Esophagus muscularis mucosa (tissue), 4 donors: ENCODE results near the gene RABL3.

Experiments
- EP300 ChIP-seq: sonication (generic); formaldehyde crosslinking; IDR thresholded peaks from one replicate; pipeline ENCODE4 v1.6.1; 2017; ENCODE audit warnings: antibody characterized with exemption
- POLR2A ChIP-seq: fragments of 450-650 bp; IDR thresholded peaks from one replicate; pipeline ENCODE4 v1.6.1; 2017; ENCODE audit warnings: antibody characterized with exemption, moderate library complexity, mild to moderate bottlenecking, low read depth
- POLR2AphosphoS5 ChIP-seq, 2 donors: sonication (generic); formaldehyde crosslinking; IDR thresholded peaks; one replicate each; pipeline ENCODE4 v1.6.1; 2017; ENCODE audit warnings: antibody characterized with exemption in 2 of 2
- TF ChIP-seq, protein P1 (sequence below), 3 experiments: fragments of 200-600 bp in 2 of 3; fragments of 450-650 bp in 1 of 3; sonication (generic) in 2 of 3; IDR thresholded peaks; one replicate each; pipeline ENCODE4 v1.5.1; 2017 to 2019; ENCODE audit warnings: antibody characterized with exemption in 3 of 3, mild to moderate bottlenecking in 2 of 3, moderate library complexity in 1 of 3

DNA sequence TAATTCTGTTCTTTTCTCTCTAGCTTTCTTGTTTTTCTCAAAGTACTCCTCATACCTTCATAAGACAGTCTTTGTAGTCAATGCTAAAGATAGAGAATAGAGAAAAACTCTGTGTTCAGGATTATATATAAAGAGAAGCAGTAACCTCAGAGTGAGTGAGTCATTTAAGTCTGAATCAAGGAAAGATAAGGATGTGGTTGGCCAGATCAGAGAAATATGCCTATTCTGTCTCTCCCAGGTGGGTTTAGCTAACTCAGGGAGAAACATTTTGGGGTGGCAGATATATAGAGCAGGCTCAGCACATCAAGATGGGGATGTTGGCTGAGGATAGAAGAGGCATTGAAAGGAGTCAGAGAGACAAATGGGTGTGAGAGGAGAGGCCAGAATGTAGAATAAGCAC, 31.6 kb upstream of the RABL3 start:
- TF ChIP-seq POLR2A (no peak), POLR2AphosphoS5 (IDR thresholded peaks at IDR 0.05) (no peak), EP300 (no peak)
- TF ChIP-seq, protein P1, sequence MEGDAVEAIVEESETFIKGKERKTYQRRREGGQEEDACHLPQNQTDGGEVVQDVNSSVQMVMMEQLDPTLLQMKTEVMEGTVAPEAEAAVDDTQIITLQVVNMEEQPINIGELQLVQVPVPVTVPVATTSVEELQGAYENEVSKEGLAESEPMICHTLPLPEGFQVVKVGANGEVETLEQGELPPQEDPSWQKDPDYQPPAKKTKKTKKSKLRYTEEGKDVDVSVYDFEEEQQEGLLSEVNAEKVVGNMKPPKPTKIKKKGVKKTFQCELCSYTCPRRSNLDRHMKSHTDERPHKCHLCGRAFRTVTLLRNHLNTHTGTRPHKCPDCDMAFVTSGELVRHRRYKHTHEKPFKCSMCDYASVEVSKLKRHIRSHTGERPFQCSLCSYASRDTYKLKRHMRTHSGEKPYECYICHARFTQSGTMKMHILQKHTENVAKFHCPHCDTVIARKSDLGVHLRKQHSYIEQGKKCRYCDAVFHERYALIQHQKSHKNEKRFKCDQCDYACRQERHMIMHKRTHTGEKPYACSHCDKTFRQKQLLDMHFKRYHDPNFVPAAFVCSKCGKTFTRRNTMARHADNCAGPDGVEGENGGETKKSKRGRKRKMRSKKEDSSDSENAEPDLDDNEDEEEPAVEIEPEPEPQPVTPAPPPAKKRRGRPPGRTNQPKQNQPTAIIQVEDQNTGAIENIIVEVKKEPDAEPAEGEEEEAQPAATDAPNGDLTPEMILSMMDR (IDR thresholded peaks at IDR 0.05): no peak
